ENCODE measurements around the gene GOLGA5.
"Not testable (repeated sequence)": the region's sequence is repeated elsewhere in the genome, so short reads cannot be mapped to it uniquely, and the experiment has no call there.

The GOLGA5 gene, protein sequence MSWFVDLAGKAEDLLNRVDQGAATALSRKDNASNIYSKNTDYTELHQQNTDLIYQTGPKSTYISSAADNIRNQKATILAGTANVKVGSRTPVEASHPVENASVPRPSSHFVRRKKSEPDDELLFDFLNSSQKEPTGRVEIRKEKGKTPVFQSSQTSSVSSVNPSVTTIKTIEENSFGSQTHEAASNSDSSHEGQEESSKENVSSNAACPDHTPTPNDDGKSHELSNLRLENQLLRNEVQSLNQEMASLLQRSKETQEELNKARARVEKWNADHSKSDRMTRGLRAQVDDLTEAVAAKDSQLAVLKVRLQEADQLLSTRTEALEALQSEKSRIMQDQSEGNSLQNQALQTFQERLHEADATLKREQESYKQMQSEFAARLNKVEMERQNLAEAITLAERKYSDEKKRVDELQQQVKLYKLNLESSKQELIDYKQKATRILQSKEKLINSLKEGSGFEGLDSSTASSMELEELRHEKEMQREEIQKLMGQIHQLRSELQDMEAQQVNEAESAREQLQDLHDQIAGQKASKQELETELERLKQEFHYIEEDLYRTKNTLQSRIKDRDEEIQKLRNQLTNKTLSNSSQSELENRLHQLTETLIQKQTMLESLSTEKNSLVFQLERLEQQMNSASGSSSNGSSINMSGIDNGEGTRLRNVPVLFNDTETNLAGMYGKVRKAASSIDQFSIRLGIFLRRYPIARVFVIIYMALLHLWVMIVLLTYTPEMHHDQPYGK

GRCh38 chr14:92793709-92794546, at the start of gene GOLGA5:
Gene GOLGA5 (plus strand): TSS chr14:92794305. CDS start chr14:92797438, 3,133 bp downstream.
- DNase-seq (ENCODE audit: low read depth), result peak; percentile 97

DNA sequence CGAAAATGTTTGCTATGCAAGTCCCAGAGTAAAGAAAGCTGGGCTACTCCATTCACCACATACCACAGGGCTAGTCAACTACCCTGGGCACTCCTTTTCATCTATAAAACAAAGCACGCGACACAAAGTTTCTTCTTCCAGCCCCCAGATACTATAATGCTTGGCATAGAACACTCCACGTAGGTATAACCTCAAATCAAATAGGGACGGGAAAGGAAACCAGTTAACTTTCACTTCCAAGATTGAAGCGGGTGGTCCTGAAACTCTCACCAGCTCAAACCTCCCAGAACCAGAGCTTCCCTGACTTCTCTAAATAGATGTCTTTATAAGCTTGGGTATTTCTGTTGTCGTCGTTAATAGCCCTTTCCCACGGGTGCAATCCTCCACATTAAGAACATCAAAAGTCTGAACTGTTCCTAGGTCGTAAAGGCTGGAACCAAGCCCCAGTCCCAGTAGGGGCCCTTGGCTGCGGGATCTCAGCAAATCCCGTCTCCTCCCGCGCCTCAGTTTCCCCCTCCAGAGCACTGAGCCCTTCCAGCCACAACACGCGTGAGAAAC, 46.3 kb upstream of the GOLGA5 start:
- DNase-seq (ENCODE audit: low read depth), result peak; percentile 24

GRCh38 chr14:92748259-92749016, 45.7 kb upstream of the GOLGA5 start, which contains the start of gene LGMN:
Gene LGMN (minus strand): TSS chr14:92748627. CDS start chr14:92732786, 15,841 bp downstream.
- peak; percentile 94 for DNase-seq (ENCODE audit: low read depth)

GRCh38 chr14:92750222-92750728, 43.8 kb upstream of the GOLGA5 start:
- DNase-seq (ENCODE audit: low read depth), result not testable (repeated sequence)

GRCh38 chr14:92750994-92751400, 43.1 kb upstream of the GOLGA5 start:
- no peak for DNase-seq (ENCODE audit: low read depth)

DNA sequence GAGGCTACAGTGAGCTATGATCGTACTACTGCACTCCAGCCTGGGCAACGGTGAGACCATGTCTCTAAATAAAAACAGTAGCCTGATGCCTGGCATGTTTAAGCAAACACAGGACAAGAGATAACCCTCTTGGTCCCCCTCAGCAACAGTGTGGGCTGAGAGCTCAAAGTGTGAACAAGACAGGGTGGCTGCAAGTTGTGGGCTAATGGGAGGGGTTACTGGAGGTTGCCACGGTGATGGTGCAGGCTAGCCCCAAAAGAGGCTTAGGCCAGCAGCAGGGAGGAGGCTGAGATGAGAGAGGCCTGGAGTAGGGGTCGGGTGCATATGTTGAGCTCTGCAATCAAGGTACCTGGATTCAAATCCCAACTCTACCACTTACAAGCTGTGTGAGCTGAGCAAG, 42.3 kb upstream of the GOLGA5 start:
- no peak for DNase-seq (ENCODE audit: low read depth)

GRCh38 chr14:92753250-92753649, 40.9 kb upstream of the GOLGA5 start:
- DNase-seq (ENCODE audit: low read depth), result no peak

- DNase-seq (ENCODE audit: low read depth), result no peak
Measured at GRCh38 chr14:92754966-92755365, 39.1 kb upstream of the GOLGA5 start.

GRCh38 chr14:92755495-92755894, 38.6 kb upstream of the GOLGA5 start:
- DNase-seq (ENCODE audit: low read depth), result peak; percentile 57

DNA sequence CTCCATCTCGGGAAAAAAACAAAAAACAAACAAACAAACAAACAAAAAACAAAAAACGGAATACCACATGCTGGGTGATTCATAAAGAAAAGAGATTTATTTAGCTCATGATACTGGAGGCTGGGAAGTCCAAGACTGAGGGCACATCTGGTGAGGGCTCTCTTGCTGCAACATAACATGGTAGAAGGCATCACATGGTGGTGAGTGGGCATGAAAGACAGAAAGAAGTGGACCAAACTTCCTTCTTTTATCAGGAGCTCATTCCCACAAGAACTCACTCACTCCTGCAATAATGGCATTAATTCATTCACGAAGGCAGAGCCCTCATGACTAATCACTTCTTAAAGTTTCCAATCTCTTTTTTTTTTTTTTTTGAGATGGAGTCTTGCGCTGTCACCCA, 37.7 kb upstream of the GOLGA5 start:
- DNase-seq (ENCODE audit: low read depth), result no peak

GRCh38 chr14:92759300-92759678, 34.8 kb upstream of the GOLGA5 start:
- peak; percentile 37 for DNase-seq (ENCODE audit: low read depth)

DNA sequence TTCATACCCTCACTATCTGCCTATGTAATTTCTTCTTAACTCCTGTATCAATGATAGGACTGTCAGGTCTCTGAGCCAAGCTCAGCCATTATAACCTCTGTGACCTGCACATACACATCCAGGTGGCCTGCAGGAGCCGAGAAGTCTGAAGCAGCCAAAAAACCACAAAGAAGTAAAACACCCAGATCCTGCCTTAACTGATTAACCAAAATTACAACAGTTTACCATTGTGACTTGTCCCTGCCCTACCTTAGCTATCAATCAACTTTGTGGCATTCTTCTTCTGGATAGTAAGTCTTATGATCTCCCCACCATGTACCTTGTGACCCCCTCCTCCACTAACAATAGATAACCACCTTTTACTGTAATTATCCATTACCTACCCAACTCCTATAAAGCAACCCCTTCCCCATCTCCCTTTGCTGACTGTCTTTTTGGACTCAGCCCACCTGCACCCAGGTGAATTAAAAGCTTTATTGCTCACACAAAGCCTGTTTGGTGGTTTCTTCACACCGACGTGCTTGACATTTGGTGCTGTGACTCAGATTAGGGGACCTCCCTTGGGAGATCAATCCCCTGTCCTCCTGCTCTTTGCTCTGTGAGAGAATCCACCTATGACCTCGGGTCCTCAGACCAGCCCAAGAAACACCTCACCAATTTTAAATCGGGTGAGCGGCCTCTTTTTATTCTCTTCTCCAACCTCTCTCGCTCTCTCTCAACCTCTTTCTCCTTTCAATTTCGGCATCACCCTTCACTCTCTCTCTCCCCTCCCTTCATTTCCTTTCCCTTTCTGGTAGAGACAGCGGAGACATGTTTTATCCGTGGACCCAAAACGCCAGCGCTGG, 34.2 kb upstream of the GOLGA5 start:
- no peak for DNase-seq (ENCODE audit: low read depth)

DNA sequence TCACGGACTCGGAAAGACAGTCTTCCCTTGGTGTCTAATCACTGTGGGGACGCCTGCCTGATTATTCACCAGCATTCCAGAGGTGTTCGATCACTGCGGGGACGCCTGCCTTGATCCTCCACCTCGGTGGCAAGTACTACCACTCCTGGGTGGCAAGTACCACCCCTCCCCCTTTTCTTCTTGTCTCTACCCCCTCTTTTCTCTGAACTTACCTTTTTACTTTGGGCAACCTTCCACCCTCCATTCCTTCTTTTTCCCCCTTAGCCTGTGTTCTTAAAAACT, 33.6 kb upstream of the GOLGA5 start:
- DNase-seq (ENCODE audit: low read depth), result no peak

DNA sequence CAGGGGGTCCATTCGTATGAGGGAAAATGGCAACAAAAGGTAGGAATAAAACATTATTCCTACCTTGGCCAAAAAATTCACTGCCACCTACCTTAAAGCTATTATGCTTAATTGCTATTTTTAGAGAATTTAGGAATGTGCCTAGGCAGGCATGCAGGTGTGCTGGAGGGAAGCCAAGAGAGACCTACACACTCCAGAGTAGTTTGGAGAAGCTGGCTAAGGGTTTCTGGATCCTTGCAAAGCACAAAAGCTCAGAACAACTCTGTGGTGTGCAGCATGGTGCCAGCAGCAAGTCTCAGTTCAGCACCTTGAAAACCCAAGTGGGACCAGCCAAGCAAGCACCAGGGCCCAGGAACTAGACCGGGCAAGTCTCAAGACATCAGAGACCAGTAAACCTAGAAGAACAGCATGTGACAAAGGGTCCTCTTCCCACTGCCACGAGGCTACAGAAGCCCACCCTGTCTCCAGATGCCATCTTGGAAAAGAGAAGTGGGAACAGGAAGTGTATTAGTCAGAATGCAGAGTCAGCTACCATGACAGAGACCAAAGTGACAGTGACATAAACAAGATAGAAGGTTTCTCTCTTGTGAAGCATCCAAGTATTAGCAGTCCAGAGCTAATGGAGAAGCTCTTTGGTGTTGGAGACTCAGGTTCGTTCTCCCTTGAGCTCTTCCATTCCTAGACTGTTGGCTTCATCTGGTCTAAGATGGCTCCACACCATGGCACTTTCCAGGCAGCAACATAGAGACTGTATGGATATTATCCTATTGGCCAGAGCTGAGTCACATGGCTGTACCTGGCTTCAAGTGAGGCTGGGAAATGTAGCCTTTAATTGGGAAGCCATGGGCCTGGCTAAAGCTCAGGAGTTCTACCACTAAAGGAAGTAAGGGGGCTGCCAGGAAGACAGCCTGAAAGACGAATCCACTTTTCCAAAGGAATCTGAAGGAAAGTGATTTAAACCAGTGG, 30.2 kb upstream of the GOLGA5 start:
- not testable (repeated sequence) for DNase-seq (ENCODE audit: low read depth)

GRCh38 chr14:92768236-92768635, 25.9 kb upstream of the GOLGA5 start:
- not testable (repeated sequence) for DNase-seq (ENCODE audit: low read depth)

DNA sequence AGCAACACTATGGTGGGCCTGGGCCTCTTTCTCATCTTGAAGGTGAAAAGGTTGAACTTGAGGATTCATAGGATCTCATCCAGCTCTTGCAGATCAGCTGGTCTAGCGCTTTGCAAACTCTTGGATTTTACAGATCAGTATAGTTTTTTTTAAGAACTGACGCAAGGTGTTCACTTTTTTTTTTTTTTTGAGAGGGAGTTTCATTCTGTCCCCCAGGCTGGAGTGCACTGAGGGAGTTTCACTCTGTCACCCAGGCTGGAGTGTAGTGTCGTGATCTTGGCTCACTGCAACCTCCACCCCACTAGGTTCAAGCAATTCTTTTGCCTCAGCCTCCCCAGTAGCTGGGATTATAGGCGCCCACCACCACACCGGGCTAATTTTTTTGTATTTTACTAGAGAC, 25.3 kb upstream of the GOLGA5 start:
- DNase-seq (ENCODE audit: low read depth), result no peak

GRCh38 chr14:92770484-92770883, 23.6 kb upstream of the GOLGA5 start:
- DNase-seq (ENCODE audit: low read depth), result no peak

DNA sequence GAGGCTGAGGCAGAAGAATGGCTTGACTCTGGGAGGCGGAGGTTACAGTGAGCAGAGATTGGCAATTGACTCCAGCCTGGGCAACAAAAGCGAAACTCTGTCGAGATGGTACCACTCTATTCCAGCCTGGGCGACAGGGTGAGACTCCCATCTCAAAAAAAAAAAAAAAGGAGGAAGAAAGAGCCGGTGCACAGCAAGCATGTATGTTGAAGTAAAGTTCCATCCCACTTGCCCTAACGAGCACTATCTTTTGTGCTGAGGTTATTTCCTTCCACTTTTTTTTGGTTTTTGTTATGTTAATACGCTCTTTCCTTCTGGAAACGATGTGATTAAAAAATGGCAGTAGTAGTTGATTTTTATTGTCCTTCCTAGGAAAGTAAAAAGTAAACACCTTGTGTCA, 19.5 kb upstream of the GOLGA5 start:
- no peak for DNase-seq (ENCODE audit: low read depth)

GRCh38 chr14:92775292-92775691, 18.8 kb upstream of the GOLGA5 start:
- not testable (repeated sequence) for DNase-seq (ENCODE audit: low read depth)
